ENCODE measurements around the gene SORBS2. TPM values are rescaled to one million over a fixed set of nuclear protein-coding genes. Genes with fewer than 3 reads are reported as not detected.

SORBS2 gene
- total and polyA plus RNA-seq, 7 experiments from 2014 or later = 0.21 to 1.4 TPM; not detected in 5

DNA sequence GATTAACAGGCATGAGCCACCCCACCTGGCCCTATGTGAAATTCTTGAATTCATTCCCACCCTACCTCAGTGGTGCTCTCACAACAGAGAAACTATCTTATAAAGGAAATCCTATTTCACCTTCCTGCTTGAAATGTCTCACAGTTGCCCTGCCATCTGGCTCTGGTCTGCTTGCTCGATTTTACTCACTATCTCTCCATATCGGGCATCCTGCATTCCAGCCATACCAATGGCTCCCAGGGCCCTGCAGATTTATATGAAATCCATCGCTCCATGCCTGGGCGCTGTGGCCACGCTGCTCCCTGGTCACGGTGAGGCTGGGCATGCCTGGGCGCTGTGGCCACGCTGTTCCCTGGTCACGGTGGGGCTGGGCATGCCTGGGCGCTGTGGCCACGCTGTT lies 15.8 kb downstream of the SORBS2 start:
- peaks cover 0 to 28% (median 15%) of the 10 kb centered on the region in 5 donors for H3K27me3 Mint-ChIP-seq
- Histone ChIP-seq H3K27ac (ENCODE audit: low read depth, low read length) (no peak overlapping the region), H3K4me1 (ENCODE audit: control insufficient read depth in 2 of 2, insufficient read depth in 2 of 2, low read length in 2 of 2) (no peaks in the 10 kb centered on the region), H3K36me3 (ENCODE audit: control insufficient read depth in 2 of 3, insufficient read depth in 3 of 3, low read length in 3 of 3) (no peaks in the 10 kb centered on the region), H3K9me3 (ENCODE audit: control insufficient read depth in 2 of 3, low read length in 3 of 3) (no peaks in the 10 kb centered on the region), H3K27me3 (ENCODE audit: control insufficient read depth in 2 of 2, insufficient read depth in 2 of 2, low read length in 2 of 2) (no peaks in the 10 kb centered on the region), H3K4me3 (ENCODE audit: low read length) (no peak overlapping the region)
- no peak overlapping the region for H3K27ac Mint-ChIP-seq
- peaks cover 0 to 5% (median 0%) of the 10 kb centered on the region in 7 donors for H3K4me1 Mint-ChIP-seq
- CTCF ChIA-PET = no interaction called here
- ATAC-seq (no peak), DNase-seq (no peak)
- intact Hi-C loops (cut with micrococcal nuclease) = no loop called here
- H3K9me3 Mint-ChIP-seq = peaks cover 0 to 7% (median 0%) of the 10 kb centered on the region in 11 donors
- POLR2A ChIA-PET = no interaction called here
- H3K36me3 Mint-ChIP-seq = peaks cover 0 to 6% (median 0%) of the 10 kb centered on the region in 5 donors
- no peak overlapping the region for H3K4me3 Mint-ChIP-seq

DNA sequence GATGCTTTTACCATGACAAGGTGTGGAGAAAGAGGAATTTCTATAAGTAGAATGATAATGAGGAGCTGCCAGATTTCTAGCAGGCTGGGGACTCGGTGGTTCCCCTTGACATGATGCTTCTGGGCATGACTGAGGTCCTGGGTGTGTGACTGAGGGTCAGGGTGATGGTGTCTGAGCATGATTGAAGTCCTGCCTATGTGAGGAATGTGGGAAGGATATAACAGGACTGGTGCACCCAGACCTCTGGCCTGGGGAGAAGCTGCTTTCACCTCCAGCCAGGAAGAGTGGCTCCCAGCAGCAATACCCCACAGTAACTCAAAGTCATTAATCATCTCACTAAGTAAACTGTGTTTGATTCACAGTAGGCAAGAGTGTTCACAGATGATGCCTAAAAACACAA lies 17.4 kb downstream of the SORBS2 start:
- H3K27ac ChIP-seq (ENCODE audit: low read depth, low read length) = no peak overlapping the region
- H3K4me1 Mint-ChIP-seq = peaks cover 0 to 5% (median 0%) of the 10 kb centered on the region in 7 donors

DNA sequence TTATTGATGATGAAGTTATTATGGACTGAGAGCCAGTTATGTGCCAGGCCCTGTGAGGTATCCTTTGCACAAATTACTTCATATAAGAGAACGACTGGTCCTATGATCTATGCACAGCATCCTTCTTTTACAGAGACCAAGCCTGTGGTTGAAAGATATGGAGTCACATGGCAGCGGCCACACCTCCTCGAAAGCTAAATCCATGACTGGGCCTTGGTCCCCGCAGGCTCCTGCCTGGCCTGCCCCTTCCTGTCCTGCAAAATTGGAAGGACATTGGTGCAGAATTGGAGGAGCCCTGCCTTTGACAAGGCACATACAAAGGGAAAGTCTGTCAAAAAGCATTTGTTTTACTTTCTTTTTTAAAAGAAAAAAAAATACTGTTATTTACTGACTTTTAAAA lies 18.3 kb downstream of the SORBS2 start:
- no peaks in the 10 kb centered on the region for H3K9me3 ChIP-seq (ENCODE audit: control insufficient read depth in 2 of 3, low read length in 3 of 3)
- ATAC-seq (no peak), DNase-seq (no peak)
- no peaks in the 10 kb centered on the region for H3K36me3 Mint-ChIP-seq
- no peak overlapping the region for H3K27ac Mint-ChIP-seq
- peaks cover 0 to 5% (median 0%) of the 10 kb centered on the region in 7 donors for H3K4me1 Mint-ChIP-seq
- no peak overlapping the region for H3K4me3 ChIP-seq (ENCODE audit: low read length)
- peaks cover 0 to 4% (median 0%) of the 10 kb centered on the region in 11 donors for H3K9me3 Mint-ChIP-seq
- ChIA-PET CTCF (no interaction called here), POLR2A (no interaction called here)
- no peaks in the 10 kb centered on the region for H3K27me3 ChIP-seq (ENCODE audit: control insufficient read depth in 2 of 2, insufficient read depth in 2 of 2, low read length in 2 of 2)
- intact Hi-C loops (cut with micrococcal nuclease) = no loop called here
- no peak overlapping the region for H3K4me3 Mint-ChIP-seq
- no peaks in the 10 kb centered on the region for H3K36me3 ChIP-seq (ENCODE audit: control insufficient read depth in 2 of 3, insufficient read depth in 3 of 3, low read length in 3 of 3)
- H3K4me1 ChIP-seq (ENCODE audit: control insufficient read depth in 2 of 2, insufficient read depth in 2 of 2, low read length in 2 of 2) = no peaks in the 10 kb centered on the region
- H3K27ac ChIP-seq (ENCODE audit: low read depth, low read length) = no peak overlapping the region
- H3K27me3 Mint-ChIP-seq = peaks cover 0 to 28% (median 15%) of the 10 kb centered on the region in 5 donors

More for the DNA sequence above, 17.4 kb downstream of the SORBS2 start:
- Histone ChIP-seq H3K4me1 (ENCODE audit: control insufficient read depth in 2 of 2, insufficient read depth in 2 of 2, low read length in 2 of 2) (no peaks in the 10 kb centered on the region), H3K27me3 (ENCODE audit: control insufficient read depth in 2 of 2, insufficient read depth in 2 of 2, low read length in 2 of 2) (no peaks in the 10 kb centered on the region), H3K9me3 (ENCODE audit: control insufficient read depth in 2 of 3, low read length in 3 of 3) (no peaks in the 10 kb centered on the region), H3K4me3 (ENCODE audit: low read length) (no peak overlapping the region), H3K36me3 (ENCODE audit: control insufficient read depth in 2 of 3, insufficient read depth in 3 of 3, low read length in 3 of 3) (no peaks in the 10 kb centered on the region)
- H3K4me3 Mint-ChIP-seq = no peak overlapping the region
- POLR2A ChIA-PET = no interaction called here
- intact Hi-C loops (cut with micrococcal nuclease) = no loop called here
- DNase-seq = no peak
- peaks cover 0 to 6% (median 0%) of the 10 kb centered on the region in 11 donors for H3K9me3 Mint-ChIP-seq
- peaks cover 0 to 28% (median 15%) of the 10 kb centered on the region in 5 donors for H3K27me3 Mint-ChIP-seq
- CTCF ChIA-PET = no interaction called here
- H3K27ac Mint-ChIP-seq = no peak overlapping the region
- no peaks in the 10 kb centered on the region for H3K36me3 Mint-ChIP-seq
- ATAC-seq = no peak

DNA sequence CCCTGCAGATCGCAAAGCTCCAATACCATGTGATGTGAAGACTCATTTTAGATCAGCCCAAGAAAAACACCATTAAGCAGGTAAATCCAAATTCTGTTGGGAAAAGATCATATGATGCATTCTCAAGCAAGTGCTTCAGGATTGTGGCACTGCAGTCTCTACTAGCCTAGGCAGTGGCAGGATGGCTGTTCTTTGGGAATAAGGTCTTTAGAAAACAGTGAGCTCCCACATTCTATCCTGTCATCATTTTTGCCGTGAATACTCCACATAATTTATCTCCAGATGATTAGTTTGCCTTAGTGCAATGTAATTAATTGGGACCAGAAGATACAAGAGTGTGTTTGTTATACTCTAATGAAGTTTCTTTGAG lies 18.9 kb downstream of the SORBS2 start:
- CTCF ChIA-PET = no interaction called here
- Mint-ChIP-seq H3K4me3 (no peak overlapping the region), H3K4me1 (peaks cover 0 to 5% (median 0%) of the 10 kb centered on the region in 7 donors), H3K36me3 (no peaks in the 10 kb centered on the region), H3K27me3 (peaks cover 0 to 28% (median 16%) of the 10 kb centered on the region in 5 donors), H3K9me3 (peaks cover 0 to 4% (median 0%) of the 10 kb centered on the region in 11 donors), H3K27ac (no peak overlapping the region)
- no peaks in the 10 kb centered on the region for H3K9me3 ChIP-seq (ENCODE audit: control insufficient read depth in 2 of 3, low read length in 3 of 3)
- ATAC-seq = no peak
- no peak for DNase-seq
- no peaks in the 10 kb centered on the region for H3K4me1 ChIP-seq (ENCODE audit: control insufficient read depth in 2 of 2, insufficient read depth in 2 of 2, low read length in 2 of 2)
- intact Hi-C loops (cut with micrococcal nuclease) = no loop called here
- no peaks in the 10 kb centered on the region for H3K36me3 ChIP-seq (ENCODE audit: control insufficient read depth in 2 of 3, insufficient read depth in 3 of 3, low read length in 3 of 3)
- H3K27me3 ChIP-seq (ENCODE audit: control insufficient read depth in 2 of 2, insufficient read depth in 2 of 2, low read length in 2 of 2) = no peaks in the 10 kb centered on the region
- POLR2A ChIA-PET = no interaction called here
- H3K27ac ChIP-seq (ENCODE audit: low read depth, low read length) = no peak overlapping the region
- H3K4me3 ChIP-seq (ENCODE audit: low read length) = no peak overlapping the region

DNA sequence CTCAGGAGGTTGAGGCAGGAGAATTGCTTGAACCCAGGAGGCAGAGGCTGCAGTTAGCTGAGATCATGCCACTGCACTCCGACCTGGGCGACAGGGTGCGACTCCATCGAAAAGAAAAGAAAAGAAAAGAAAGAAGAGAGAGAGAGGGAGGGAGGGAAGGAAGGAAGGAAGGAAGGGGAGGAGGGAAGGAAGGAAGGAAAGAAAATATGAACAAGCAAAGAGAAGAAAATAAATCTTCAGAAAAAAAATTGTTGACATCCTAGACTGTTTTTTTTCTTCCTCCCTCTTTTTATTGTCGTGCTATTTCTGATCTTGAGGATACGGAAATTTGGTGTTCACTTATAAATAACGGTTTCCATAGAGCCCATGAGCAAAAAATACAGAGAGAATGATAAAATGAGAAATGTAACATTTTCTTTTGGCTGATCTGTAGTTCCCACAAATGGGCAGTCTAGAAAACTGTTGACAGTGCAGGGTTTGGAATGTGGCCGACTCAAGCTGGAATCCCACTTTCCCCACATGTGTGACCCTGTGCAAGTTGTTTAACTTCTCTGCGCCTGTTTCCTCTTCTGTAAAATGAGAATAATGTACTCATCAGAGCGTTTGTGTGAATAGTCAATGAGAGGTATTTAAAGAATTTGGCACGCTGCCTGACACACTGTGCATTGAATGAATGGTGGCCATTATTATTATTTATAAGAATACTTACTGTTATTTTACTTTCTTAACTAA lies 19.4 kb downstream of the SORBS2 start:
- POLR2A ChIA-PET = no interaction called here

DNA sequence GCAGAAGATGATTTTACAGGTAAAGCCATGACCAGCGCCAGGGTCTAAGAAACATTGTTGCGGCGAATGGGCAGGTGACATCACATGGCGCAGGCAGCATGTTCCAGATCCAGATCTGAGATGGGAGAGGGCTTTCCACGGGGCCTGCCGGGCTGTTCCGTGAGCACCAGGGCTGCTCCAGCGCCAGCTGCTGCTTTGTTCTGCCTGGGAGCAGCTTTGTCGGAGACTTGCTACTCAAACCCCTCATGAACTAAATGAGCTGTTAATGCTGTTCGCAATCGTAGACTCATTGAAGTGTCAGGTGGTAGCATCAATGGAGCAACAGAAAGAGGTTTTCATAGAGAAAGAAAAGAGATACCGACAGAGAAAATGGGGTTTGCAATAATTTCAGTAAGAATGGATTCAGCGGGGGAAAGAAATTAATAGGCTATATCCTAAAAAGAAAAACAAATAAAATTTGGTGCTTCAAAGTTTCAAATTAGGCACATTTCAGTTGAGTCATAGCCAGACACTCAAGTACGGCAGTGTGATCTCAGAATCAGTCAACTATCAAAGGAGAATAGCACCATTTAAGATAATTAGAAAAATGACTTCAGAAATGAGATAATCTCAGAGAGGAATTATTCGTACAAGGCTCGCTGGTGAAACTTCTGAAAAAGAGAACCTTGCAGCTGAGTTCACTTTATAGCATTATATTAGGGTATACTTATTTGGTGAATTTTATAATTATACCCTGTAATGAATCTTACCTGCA lies 23.9 kb downstream of the SORBS2 start:
- H3K27ac ChIP-seq (ENCODE audit: low read depth, low read length) = no peak overlapping the region
- no peaks in the 10 kb centered on the region for H3K36me3 ChIP-seq (ENCODE audit: control insufficient read depth in 2 of 3, insufficient read depth in 3 of 3, low read length in 3 of 3)
- Mint-ChIP-seq H3K27ac (no peak overlapping the region), H3K27me3 (peaks cover 0 to 10% (median 7%) of the 10 kb centered on the region in 5 donors), H3K9me3 (peaks cover 0 to 3% (median 0%) of the 10 kb centered on the region in 11 donors), H3K4me1 (no peaks in the 10 kb centered on the region), H3K4me3 (no peak overlapping the region), H3K36me3 (no peaks in the 10 kb centered on the region)
- intact Hi-C loops (cut with micrococcal nuclease) = no loop called here
- ATAC-seq (no peak), DNase-seq (no peak)
- ChIA-PET CTCF (no interaction called here), POLR2A (no interaction called here)
- H3K9me3 ChIP-seq (ENCODE audit: control insufficient read depth in 2 of 3, low read length in 3 of 3) = no peaks in the 10 kb centered on the region
- H3K4me1 ChIP-seq (ENCODE audit: control insufficient read depth in 2 of 2, insufficient read depth in 2 of 2, low read length in 2 of 2) = no peaks in the 10 kb centered on the region
- no peaks in the 10 kb centered on the region for H3K27me3 ChIP-seq (ENCODE audit: control insufficient read depth in 2 of 2, insufficient read depth in 2 of 2, low read length in 2 of 2)
- no peak overlapping the region for H3K4me3 ChIP-seq (ENCODE audit: low read length)

More for the DNA sequence above, 19.4 kb downstream of the SORBS2 start:
- ATAC-seq (no peak), DNase-seq (no peak)
- Mint-ChIP-seq H3K9me3 (no peaks in the 10 kb centered on the region), H3K27me3 (peaks cover 0 to 24% (median 15%) of the 10 kb centered on the region in 5 donors), H3K36me3 (no peaks in the 10 kb centered on the region), H3K4me3 (no peak overlapping the region), H3K27ac (no peak overlapping the region), H3K4me1 (peaks cover 0 to 5% (median 0%) of the 10 kb centered on the region in 7 donors)
- Histone ChIP-seq H3K4me1 (ENCODE audit: control insufficient read depth in 2 of 2, insufficient read depth in 2 of 2, low read length in 2 of 2) (no peaks in the 10 kb centered on the region), H3K27me3 (ENCODE audit: control insufficient read depth in 2 of 2, insufficient read depth in 2 of 2, low read length in 2 of 2) (no peaks in the 10 kb centered on the region), H3K27ac (ENCODE audit: low read depth, low read length) (no peak overlapping the region), H3K36me3 (ENCODE audit: control insufficient read depth in 2 of 3, insufficient read depth in 3 of 3, low read length in 3 of 3) (no peaks in the 10 kb centered on the region), H3K4me3 (ENCODE audit: low read length) (no peak overlapping the region), H3K9me3 (ENCODE audit: control insufficient read depth in 2 of 3, low read length in 3 of 3) (no peaks in the 10 kb centered on the region)
- intact Hi-C loops (cut with micrococcal nuclease) = no loop called here
- CTCF ChIA-PET = no interaction called here
